Activated T-helper 17 cell treated with anti-CD3 and anti-CD28 coated beads, Interleukin-2, amount 50 U/mL, for 72 hours (primary cell): ENCODE measurements around the gene SMAP1. TPM values are rescaled to one million over a fixed set of nuclear protein-coding genes. Genes with fewer than 3 reads are reported as not detected.
A peak's percentile ranks its signal among the peaks of the same experiment; 100 is the strongest.

Experiments
- ATAC-seq: fragments of 150-1000 bp; cut with Tn5 transposase; replicated peaks from 2 replicates; pipeline ENCODE4 v1.10.0; 2021; ENCODE audit warnings: mild to moderate bottlenecking, moderate library complexity
- H3K27ac Mint-ChIP-seq: one replicate; pipeline ENCODE4 v1.8.0; 2022; ENCODE audit warnings: mixed read lengths
- H3K27me3 Mint-ChIP-seq: one replicate; pipeline ENCODE4 v1.8.0; 2022; ENCODE audit warnings: mixed read lengths
- H3K36me3 Mint-ChIP-seq: one replicate; pipeline ENCODE4 v1.8.0; 2022; ENCODE audit warnings: low read depth, mild to moderate bottlenecking, mixed read lengths
- H3K4me1 Mint-ChIP-seq: one replicate; pipeline ENCODE4 v1.8.0; 2022; ENCODE audit warnings: mixed read lengths
- H3K4me3 Mint-ChIP-seq: one replicate; pipeline ENCODE4 v1.8.0; 2022; ENCODE audit warnings: mild to moderate bottlenecking, mixed read lengths
- H3K9me3 Mint-ChIP-seq: one replicate; pipeline ENCODE4 v1.8.0; 2022; ENCODE audit warnings: mixed read lengths
- total RNA-seq, 2 donors: library from RNA; stranded (reverse); gene quantifications; one replicate each; pipeline ENCODE4 v1.2.3, GENCODE V29; 2022

SMAP1 gene
- total RNA-seq, 2 donors from 2014 or later: 24.0 to 39.5 TPM

DNA sequence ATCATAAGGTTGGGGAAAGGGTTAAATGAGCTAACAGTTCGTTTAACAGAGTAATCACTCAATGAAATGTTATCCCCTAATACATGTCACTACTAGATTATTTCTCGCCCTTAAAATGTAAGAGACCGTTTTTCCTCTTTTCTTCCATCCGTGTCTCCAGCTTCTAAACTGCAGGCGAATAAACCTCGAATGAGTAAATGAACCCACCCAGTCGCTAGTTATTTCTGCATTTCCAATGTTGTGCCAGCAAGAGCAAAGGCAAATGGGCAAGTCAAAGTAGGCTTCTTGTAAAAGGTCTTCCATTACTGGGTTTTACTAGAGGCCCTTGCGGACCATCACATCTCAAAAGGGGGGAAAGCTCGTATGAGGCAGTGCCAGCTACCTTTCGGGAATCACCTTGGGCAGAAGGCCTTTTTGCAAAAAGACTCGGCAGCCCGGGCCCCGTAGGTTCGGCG, 400 bp upstream of the SMAP1 start:
- H3K36me3 Mint-ChIP-seq: peaks cover 25% of the 10 kb centered on the region
- peak overlapping the region; percentile 98 for H3K27ac Mint-ChIP-seq
- peak overlapping the region; percentile 99 for H3K4me3 Mint-ChIP-seq
- peaks cover 5% of the 10 kb centered on the region for H3K9me3 Mint-ChIP-seq
- no peaks in the 10 kb centered on the region for H3K27me3 Mint-ChIP-seq
- ATAC-seq: no peak
- peaks cover 46% of the 10 kb centered on the region for H3K4me1 Mint-ChIP-seq

DNA sequence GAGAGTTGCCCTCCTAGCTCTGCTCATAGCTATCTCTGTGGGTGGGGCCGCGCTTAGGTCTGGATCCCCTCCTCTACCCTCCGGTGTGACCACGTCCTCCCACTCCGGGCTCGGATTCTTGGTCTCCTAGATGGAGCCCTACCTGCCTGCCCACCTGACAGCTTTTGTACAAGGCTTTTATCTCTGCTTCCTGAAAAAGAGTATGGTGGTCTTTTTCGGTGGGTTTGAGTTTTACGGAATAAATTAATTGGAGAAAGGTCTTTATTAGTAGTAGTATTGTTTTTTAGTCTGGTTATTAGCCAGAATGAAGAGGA, 773 bp downstream of the SMAP1 start:
- Mint-ChIP-seq H3K4me1 (peaks cover 54% of the 10 kb centered on the region), H3K27ac (peak overlapping the region; percentile 92), H3K9me3 (peaks cover 5% of the 10 kb centered on the region), H3K4me3 (peak overlapping the region; percentile 99), H3K36me3 (peaks cover 25% of the 10 kb centered on the region), H3K27me3 (no peaks in the 10 kb centered on the region)
- ATAC-seq: peak; percentile 46

DNA sequence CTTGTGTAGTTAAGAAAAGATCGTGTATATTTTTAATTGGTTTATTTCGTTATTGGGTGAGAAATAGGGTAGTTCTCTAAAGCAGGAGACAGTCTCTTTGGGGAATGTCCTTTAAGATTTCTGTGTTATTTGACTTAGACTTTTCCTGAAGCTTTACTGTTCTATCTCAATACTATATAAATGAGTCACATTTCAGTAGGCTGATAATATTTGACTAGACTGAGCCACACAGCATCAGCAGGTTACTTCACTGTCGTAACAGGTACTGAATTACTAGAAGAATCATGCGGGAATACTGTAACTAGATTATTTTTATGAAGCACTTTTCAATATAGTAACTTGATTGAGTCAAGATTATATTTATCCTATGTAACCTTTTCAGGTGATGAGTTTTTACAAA, 1.4 kb downstream of the SMAP1 start:
- Mint-ChIP-seq H3K4me1 (peaks cover 61% of the 10 kb centered on the region), H3K27ac (peak overlapping the region; percentile 92), H3K36me3 (peaks cover 25% of the 10 kb centered on the region), H3K27me3 (no peaks in the 10 kb centered on the region), H3K4me3 (peak overlapping the region; percentile 99), H3K9me3 (peaks cover 5% of the 10 kb centered on the region)
- ATAC-seq: peak; percentile 48

DNA sequence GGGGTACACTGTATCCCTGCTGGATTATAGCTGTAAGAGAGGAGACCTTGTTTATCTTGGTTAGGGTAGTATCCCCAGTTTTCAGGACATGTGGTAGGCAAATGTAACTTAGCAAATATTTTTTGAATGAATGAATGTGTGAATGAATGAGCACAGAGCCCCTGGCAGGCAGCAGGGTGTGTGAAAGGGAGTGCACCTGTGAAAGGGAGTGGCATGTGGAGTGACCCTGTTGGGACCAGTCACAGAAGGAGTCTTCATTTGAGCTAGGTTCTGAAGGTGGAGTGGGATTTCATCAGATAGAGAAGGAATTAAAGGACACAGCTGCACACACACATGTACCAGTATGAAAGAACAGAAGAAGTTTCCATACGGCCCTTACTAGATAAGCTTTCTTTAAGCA, 4.9 kb downstream of the SMAP1 start:
- Mint-ChIP-seq H3K27ac (peak overlapping the region; percentile 61), H3K4me3 (peak overlapping the region; percentile 99), H3K36me3 (peaks cover 25% of the 10 kb centered on the region), H3K27me3 (no peaks in the 10 kb centered on the region), H3K9me3 (no peaks in the 10 kb centered on the region), H3K4me1 (peaks cover 57% of the 10 kb centered on the region)
- ATAC-seq: no peak

DNA sequence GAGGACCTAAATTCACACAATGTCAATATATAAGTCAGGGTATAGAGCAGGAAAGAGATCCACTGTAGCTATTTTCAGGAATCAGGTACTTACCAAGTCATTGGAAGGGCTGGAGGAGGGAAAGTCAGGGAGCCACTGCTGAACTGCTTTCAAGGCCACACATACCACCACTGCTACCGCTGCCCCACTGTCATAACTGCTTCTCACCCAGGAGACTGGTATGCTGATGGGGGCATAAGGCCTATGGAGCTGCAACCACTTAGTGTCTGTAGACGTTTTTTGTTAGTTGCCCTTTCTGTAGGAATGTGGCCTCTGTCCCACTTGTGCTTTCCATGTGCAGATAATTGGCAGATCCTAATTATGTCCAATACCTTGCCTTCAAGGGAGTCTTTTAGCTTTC, 5.4 kb downstream of the SMAP1 start:
- Mint-ChIP-seq H3K36me3 (peaks cover 25% of the 10 kb centered on the region), H3K9me3 (no peaks in the 10 kb centered on the region), H3K4me1 (peaks cover 57% of the 10 kb centered on the region), H3K27ac (peak overlapping the region; percentile 61), H3K27me3 (no peaks in the 10 kb centered on the region), H3K4me3 (peak overlapping the region; percentile 99)
- no peak for ATAC-seq

DNA sequence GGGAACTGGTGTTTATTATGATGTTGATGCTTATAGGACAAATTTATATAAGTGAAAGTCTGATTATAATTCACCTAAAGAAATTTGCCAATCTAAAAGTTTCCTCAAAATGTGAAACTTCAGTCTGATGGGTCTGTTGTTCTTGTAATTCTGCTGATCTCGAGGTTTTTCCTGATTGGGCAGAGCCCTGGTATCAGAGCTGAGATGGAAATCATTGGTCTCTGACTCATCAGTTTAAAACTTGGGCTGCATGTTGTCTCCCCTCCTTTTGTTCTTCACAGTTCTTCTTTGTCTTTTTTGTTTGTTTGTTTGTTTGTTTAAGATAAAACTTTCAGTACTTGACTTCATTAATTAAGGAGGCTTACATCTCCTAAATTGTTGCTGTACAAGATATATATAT, 5.9 kb downstream of the SMAP1 start:
- Mint-ChIP-seq H3K9me3 (no peaks in the 10 kb centered on the region), H3K4me1 (peaks cover 59% of the 10 kb centered on the region), H3K27me3 (no peaks in the 10 kb centered on the region), H3K4me3 (peak overlapping the region; percentile 99), H3K36me3 (peaks cover 22% of the 10 kb centered on the region), H3K27ac (peak overlapping the region; percentile 20)
- ATAC-seq: peak; percentile 73

DNA sequence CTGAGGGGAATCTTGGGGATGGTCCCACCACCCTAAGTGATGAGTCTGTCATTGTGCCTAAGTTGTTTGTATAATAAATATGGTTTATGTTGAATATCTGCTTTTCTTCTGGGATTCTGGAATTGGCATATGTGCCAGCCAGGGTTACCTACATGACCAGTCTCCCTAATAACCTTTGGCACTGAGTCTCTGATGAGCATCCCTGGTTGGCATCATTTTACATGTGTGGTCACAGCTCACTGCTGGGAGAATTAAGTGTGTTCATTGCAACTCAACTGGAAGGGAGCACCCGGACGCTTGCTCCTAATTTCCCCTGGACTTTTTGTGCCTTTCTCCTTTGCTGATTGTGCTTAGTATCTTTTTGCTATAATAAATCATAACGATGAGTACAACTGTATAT, 8.1 kb downstream of the SMAP1 start:
- Mint-ChIP-seq H3K9me3 (no peaks in the 10 kb centered on the region), H3K4me1 (peaks cover 40% of the 10 kb centered on the region)

DNA sequence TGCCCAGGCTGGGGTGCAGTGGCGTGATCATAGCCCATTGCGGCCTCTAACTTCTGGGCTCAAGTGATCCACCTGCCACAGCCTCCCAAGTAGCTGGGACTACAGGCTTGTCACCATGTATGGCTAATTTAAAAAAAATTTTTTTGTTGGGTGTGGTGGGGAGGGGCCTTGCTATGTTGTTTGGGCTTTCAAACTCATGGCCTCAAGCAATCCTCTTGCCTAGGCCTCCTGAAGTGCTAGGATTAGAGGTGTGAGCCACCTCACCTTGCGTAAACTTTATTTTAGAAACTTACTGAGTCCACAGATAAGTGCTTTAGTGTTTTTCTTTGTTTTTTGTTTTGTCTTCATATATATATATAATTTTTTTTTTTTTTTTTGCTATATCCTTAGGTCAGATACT, 9.1 kb downstream of the SMAP1 start:
- Mint-ChIP-seq H3K36me3 (peaks cover under 1% of the 10 kb centered on the region), H3K4me1 (peaks cover 34% of the 10 kb centered on the region)
- ATAC-seq: no peak

More for the DNA sequence above, 8.1 kb downstream of the SMAP1 start:
- Mint-ChIP-seq H3K36me3 (peaks cover 9% of the 10 kb centered on the region), H3K27me3 (no peaks in the 10 kb centered on the region), H3K4me3 (no peak overlapping the region), H3K27ac (no peak overlapping the region)
- no peak for ATAC-seq

DNA sequence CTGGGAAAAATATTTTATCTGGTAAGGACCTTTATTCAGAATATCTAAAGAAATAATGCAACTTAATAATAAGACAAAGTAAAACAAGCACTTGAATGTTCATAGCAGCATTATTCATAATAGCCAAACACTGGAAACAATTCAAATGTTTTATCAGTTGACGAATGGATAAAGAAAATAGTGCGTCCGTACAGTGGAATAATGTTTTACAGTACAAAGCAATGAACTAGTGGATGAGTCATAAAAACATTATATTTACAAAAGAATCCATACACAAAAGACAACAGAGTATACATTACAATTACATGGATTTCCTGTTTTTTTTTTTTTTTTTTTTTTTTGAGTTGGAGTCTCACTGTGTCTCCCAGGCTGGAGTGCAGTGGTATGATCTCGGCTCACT, 12.7 kb downstream of the SMAP1 start:
- Mint-ChIP-seq H3K27me3 (no peaks in the 10 kb centered on the region), H3K4me1 (peaks cover 30% of the 10 kb centered on the region), H3K27ac (no peak overlapping the region), H3K9me3 (peaks cover 3% of the 10 kb centered on the region), H3K4me3 (no peak overlapping the region), H3K36me3 (no peaks in the 10 kb centered on the region)
- ATAC-seq: no peak

More for the DNA sequence above, 9.1 kb downstream of the SMAP1 start:
- Mint-ChIP-seq H3K9me3 (peaks cover 2% of the 10 kb centered on the region), H3K27me3 (no peaks in the 10 kb centered on the region), H3K27ac (no peak overlapping the region), H3K4me3 (no peak overlapping the region)

DNA sequence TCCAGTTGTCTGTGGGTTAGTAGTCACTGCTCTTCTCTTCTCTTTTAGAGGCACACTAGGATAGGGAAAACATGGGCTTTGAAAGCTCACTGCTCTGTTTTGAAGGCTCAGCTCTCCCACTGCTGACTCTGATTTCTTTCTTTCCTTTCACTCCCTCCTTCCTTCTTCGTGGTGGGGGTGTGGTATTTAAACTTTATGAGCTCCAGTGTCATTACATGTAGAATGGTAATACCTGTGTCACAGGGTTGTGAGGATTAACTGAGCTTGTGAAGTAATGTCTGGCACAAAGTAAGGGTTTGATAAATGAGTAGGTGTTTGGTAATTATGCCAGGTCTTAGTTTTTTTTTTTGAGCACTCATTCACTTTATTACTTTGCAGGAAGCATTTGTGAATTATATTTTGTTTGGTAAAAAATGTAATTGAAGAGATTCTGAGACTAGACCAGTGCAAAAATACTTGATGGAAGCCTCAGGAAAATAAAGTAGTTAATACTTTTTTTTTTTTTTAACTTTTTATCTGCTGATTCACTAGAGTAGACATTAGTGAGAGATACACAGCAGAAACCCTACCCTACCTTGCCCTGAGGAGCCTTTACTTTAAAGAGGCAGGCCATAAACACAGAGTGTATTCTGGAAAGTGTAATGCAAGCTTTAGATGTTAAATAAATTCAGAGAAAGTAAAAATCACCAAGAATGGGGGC, 17.3 kb downstream of the SMAP1 start:
- ATAC-seq: peak; percentile 84
- H3K9me3 Mint-ChIP-seq: peaks cover 3% of the 10 kb centered on the region
- peak overlapping the region; percentile 72 for H3K27ac Mint-ChIP-seq
- no peaks in the 10 kb centered on the region for H3K36me3 Mint-ChIP-seq
- peaks cover 25% of the 10 kb centered on the region for H3K4me1 Mint-ChIP-seq
- H3K4me3 Mint-ChIP-seq: peak overlapping the region; percentile 29
- no peaks in the 10 kb centered on the region for H3K27me3 Mint-ChIP-seq

DNA sequence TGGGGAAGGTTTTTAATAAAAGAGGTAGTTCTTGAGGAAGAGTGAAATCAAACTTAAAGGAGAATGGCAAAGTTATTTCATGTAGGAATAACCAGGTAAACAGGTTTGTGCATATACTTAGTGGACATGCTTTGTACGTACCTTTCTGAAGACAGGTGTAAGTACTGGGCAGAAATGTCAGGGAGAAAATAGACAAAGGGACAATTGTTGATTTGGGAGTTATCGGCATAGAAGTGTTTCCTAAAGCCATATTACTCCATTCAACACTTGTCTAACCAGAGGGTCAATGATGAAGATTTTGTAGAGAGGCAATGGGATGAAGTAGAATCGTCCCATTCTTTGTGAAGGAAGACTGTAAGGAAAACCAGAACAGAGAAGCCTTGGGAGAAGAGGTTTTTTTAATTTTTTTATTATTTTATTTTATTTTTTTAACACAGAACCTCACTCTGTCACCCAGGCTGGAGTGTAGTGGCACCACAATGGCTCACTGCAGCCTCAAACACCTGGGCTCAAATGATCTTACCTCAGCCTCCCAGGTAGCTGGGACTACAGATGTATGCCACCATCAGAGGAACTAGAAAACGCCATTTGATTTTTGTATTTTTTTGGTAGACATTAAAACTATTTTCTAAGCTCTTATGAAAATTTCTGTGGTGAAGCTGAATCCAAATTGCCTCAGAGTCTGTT, 18.0 kb downstream of the SMAP1 start:
- H3K4me1 Mint-ChIP-seq: peaks cover 25% of the 10 kb centered on the region
- no peak overlapping the region for H3K4me3 Mint-ChIP-seq
- no peak overlapping the region for H3K27ac Mint-ChIP-seq
- H3K9me3 Mint-ChIP-seq: peaks cover 3% of the 10 kb centered on the region
- no peaks in the 10 kb centered on the region for H3K27me3 Mint-ChIP-seq
- H3K36me3 Mint-ChIP-seq: no peaks in the 10 kb centered on the region
- no peak for ATAC-seq

DNA sequence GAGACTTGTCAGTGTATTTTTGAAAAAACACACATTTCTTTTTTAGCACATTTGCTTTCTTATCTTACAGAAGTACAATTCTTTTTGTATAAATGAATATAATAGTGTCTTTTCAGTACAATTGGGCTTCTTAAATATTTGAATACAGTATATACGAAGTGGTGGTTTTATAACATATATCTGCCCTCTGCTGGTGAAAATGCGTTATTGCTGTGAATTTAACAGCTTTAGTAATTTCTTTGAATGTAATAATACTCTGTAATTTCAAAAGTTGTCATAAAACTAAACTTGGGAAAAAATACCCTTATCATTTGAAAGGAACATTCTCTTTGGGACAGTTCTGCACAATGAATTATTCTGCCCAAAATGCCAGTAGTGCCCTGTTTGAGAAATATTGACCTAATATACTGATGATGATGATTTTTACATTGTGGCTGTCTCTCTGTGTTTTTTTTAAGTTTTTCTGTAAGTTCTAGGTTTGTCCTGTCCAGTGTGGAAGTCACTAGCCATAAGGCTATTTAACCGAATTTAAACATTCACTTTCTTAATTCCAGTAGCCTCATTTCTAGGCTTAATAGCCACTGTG, 19.0 kb downstream of the SMAP1 start:
- Mint-ChIP-seq H3K27ac (no peak overlapping the region), H3K4me1 (peaks cover 24% of the 10 kb centered on the region), H3K27me3 (no peaks in the 10 kb centered on the region), H3K36me3 (no peaks in the 10 kb centered on the region), H3K9me3 (peaks cover 3% of the 10 kb centered on the region), H3K4me3 (no peak overlapping the region)
- ATAC-seq: no peak

DNA sequence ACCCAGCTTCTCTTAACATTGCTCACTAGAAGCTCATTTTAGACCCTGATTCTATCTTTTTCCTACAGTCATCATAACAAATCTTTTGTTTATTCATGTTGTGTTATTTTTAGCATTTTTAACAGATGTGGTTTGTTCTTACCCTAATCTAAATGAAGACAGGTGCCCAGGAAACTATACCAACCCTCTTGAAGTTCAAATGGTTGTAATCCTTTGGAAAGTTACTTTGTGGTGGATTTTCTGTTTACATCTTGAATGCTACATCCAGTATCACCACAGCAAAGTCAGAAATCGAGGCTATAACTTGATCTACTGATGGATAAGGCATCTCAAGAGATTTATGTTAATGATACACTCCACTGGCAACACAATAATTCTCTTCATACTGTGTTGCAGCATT, 26.2 kb downstream of the SMAP1 start:
- Mint-ChIP-seq H3K9me3 (no peaks in the 10 kb centered on the region), H3K36me3 (no peaks in the 10 kb centered on the region), H3K27ac (no peak overlapping the region), H3K4me3 (no peak overlapping the region), H3K27me3 (no peaks in the 10 kb centered on the region), H3K4me1 (peaks cover 44% of the 10 kb centered on the region)
- no peak for ATAC-seq

DNA sequence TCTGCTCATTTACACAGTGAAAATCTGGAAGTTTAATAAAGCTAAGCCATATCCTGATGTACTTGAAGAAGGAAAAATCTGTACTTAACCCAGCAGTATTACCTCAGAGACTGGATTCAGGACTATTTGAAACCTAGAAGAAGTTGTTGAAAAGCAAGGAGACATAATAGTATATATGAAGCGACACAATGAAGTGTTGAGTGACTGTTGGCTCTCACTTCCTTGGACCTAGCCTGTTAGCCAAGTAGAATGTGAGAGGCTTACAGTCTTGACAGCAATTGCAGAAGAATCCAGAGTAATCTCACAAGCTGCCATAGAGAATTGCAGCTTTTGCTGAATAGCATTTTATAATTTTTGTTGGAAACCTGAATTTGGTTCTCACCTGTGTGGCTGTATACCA, 26.7 kb downstream of the SMAP1 start:
- no peak overlapping the region for H3K4me3 Mint-ChIP-seq
- H3K4me1 Mint-ChIP-seq: peaks cover 44% of the 10 kb centered on the region
- H3K27ac Mint-ChIP-seq: no peak overlapping the region
- H3K9me3 Mint-ChIP-seq: no peaks in the 10 kb centered on the region
- no peak for ATAC-seq
- no peaks in the 10 kb centered on the region for H3K36me3 Mint-ChIP-seq
- no peaks in the 10 kb centered on the region for H3K27me3 Mint-ChIP-seq
